K562 (cell line): Measurements from ENCODE around the gene FOCAD. TPM values are rescaled to one million over a fixed set of nuclear protein-coding genes. Genes with fewer than 3 reads are reported as not detected.

Experiments used
- ATAC-seq: fragments of 200-7000 bp; cut with Tn5 transposase; 3 replicates; pipeline ENCODE4 v1.9.1; 2020; ENCODE audit warnings: moderate library complexity
- BruUV-seq: library from RNA; stranded (reverse); fragments of 400-500 nt; replicated peaks from 2 replicates; lab custom pipeline; 2021; lab: Mats Ljungman, UMichigan
- CTCF ChIA-PET: fragments of 300-600 bp; formaldehyde crosslinking; extraction: SDS; loops from one replicate; lab custom pipeline; 2021; ENCODE audit warnings: low intra/inter-chr PET ratio; lab: Yijun Ruan, JAX
- POLR2A ChIA-PET: fragments of 300-600, 350-650 bp; sonication (Branson Sonifier 250); formaldehyde crosslinking; extraction: SDS; loops from one replicate; lab custom pipeline; 2021; ENCODE audit warnings: antibody characterized with exemption, inconsistent platforms; lab: Yijun Ruan, JAX
- DNase-seq, 4 experiments: peaks; one replicate each; pipeline versions ENCODE4 v3.0.0 to v3.0.0-alpha.2; 2011 to 2018; ENCODE audit warnings: low spot score in 3 of 4, mixed read lengths in 3 of 4; ENCODE audit errors: extremely low read depth in 1 of 4
- FAIRE-seq: peaks from 2 replicates; lab custom pipeline; 2011; peaks lifted over from hg19 to GRCh38; lab: Jason Lieb, UNC
- H2AFZ ChIP-seq: 2 replicates; pipeline ENCODE4 v1.6.0; 2011; ENCODE audit warnings: low read depth, low read length, control low read depth, inconsistent platforms
- H3K27ac ChIP-seq: fragments of 200-600 bp; 3 replicates; pipeline ENCODE4 v1.8.0; 2011; ENCODE audit warnings: low read depth, mild to moderate bottlenecking, control low read depth, inconsistent platforms, low read length, moderate library complexity, mixed read lengths; ENCODE audit errors: extremely low read depth
- H3K27me3 ChIP-seq, 2 experiments: fragments of 300-600 bp in 1 of 2; 2 replicates in 1 of 2; 3 replicates in 1 of 2; pipeline versions ENCODE4 v1.6.0 to v1.8.0; 2011; ENCODE audit warnings: inconsistent platforms in 2 of 2, low read length in 2 of 2, mild to moderate bottlenecking in 1 of 2, mixed read lengths in 1 of 2, moderate library complexity in 1 of 2; ENCODE audit not compliant: control insufficient read depth in 2 of 2, insufficient read depth in 2 of 2
- H3K36me3 ChIP-seq: fragments of 300-600 bp; 3 replicates; pipeline ENCODE4 v1.8.0; 2011; ENCODE audit warnings: mild to moderate bottlenecking, low read length, inconsistent platforms; ENCODE audit not compliant: control insufficient read depth, insufficient read depth
- H3K4me1 ChIP-seq, 2 experiments: fragments of 200-600 bp in 1 of 2; replicated peaks in 1 of 2; 2 replicates in 1 of 2; 3 replicates in 1 of 2; pipeline versions ENCODE4 v1.5.1 to v1.8.0; 2011; ENCODE audit warnings: inconsistent platforms in 2 of 2, low read length in 2 of 2, mild to moderate bottlenecking in 1 of 2, mixed read lengths in 1 of 2, moderate library complexity in 1 of 2; ENCODE audit not compliant: control insufficient read depth in 2 of 2, insufficient read depth in 2 of 2
- H3K4me2 ChIP-seq: 2 replicates; pipeline ENCODE4 v1.6.1; 2011; ENCODE audit warnings: low read length, control low read depth, inconsistent platforms, mixed read lengths; ENCODE audit not compliant: insufficient read depth
- H3K4me3 ChIP-seq: fragments of 200-600 bp; sonication (generic), shearing (Covaris generic); 2 replicates; pipeline ENCODE4 v1.5.1; 2016; ENCODE audit warnings: control low read depth, inconsistent platforms
- H3K79me2 ChIP-seq: fragments of 200-600 bp; 3 replicates; pipeline ENCODE4 v1.8.0; 2011; ENCODE audit warnings: low read length, inconsistent platforms; ENCODE audit not compliant: control insufficient read depth, insufficient read depth
- H3K9ac ChIP-seq, 2 experiments: 2 replicates each; pipeline versions ENCODE4 v1.6.0 to v1.6.1; 2011; ENCODE audit warnings: low read depth in 2 of 2, low read length in 2 of 2, control low read depth in 1 of 2, inconsistent platforms in 1 of 2, mild to moderate bottlenecking in 1 of 2, mixed read lengths in 1 of 2; ENCODE audit not compliant: insufficient read depth in 1 of 2
- H3K9me1 ChIP-seq: one replicate; pipeline ENCODE4 v1.6.0; 2011; ENCODE audit warnings: inconsistent platforms, mild to moderate bottlenecking, low read length, moderate library complexity; ENCODE audit not compliant: control insufficient read depth, insufficient read depth
- H3K9me3 ChIP-seq: replicated peaks from 2 replicates; pipeline ENCODE4 v1.5.1; 2011; ENCODE audit warnings: low read depth, low read length, inconsistent platforms; ENCODE audit not compliant: control insufficient read depth, insufficient read depth
- H4K20me1 ChIP-seq: replicated peaks from 2 replicates; pipeline ENCODE4 v1.6.1; 2011; ENCODE audit warnings: low read length, inconsistent platforms, mixed read lengths; ENCODE audit not compliant: control insufficient read depth, insufficient read depth
- CBX5 ChIP-seq: IDR thresholded peaks from 2 replicates; pipeline ENCODE4 v1.6.1; 2014; ENCODE audit warnings: low read depth, borderline replicate concordance
- CC2D1A ChIP-seq: fragments of 450-650 bp; IDR thresholded peaks from 2 replicates; pipeline ENCODE4 v1.6.1; 2017; ENCODE audit warnings: mild to moderate bottlenecking
- CHD1 ChIP-seq: fragments of 200-600 bp; sonication (generic); IDR thresholded peaks from one replicate; pipeline ENCODE4 v1.6.1; 2012; ENCODE audit warnings: mild to moderate bottlenecking, moderate library complexity, low read length, inconsistent platforms
- DEAF1 ChIP-seq: fragments of 450-650 bp; formaldehyde crosslinking; IDR thresholded peaks from 2 replicates; pipeline ENCODE4 v1.4.0; 2020; ENCODE audit warnings: mild to moderate bottlenecking, moderate library complexity
- ETV1 ChIP-seq: fragments of 450-650 bp; conservative IDR thresholded peaks from 2 replicates; pipeline ENCODE4 v1.6.1; 2016; ENCODE audit warnings: missing genetic modification characterization, control low read depth, low read depth, missing compliant biosample characterization
- HNRNPUL1 ChIP-seq: fragments of 200-400 bp; formaldehyde crosslinking; IDR thresholded peaks from 2 replicates; pipeline ENCODE4 v1.6.1; 2017; ENCODE audit warnings: low read length
- L3MBTL2 ChIP-seq: fragments of 450-650 bp; IDR thresholded peaks from 2 replicates; pipeline ENCODE4 v1.6.1; 2016; ENCODE audit warnings: mild to moderate bottlenecking, moderate library complexity
- MAFG ChIP-seq: fragments of 450-650 bp; conservative IDR thresholded peaks from 2 replicates; pipeline ENCODE4 v1.6.1; 2016; ENCODE audit warnings: missing genetic modification characterization, missing compliant biosample characterization
- NUFIP1 ChIP-seq: fragments of 450-650 bp; IDR thresholded peaks from 2 replicates; pipeline ENCODE4 v1.6.1; 2018; ENCODE audit not compliant: partially characterized antibody
- PATZ1 ChIP-seq: fragments of 250-450 bp; sonication (Bioruptor Pico); IDR thresholded peaks from 2 replicates; pipeline ENCODE4 v1.5.0; 2020; ENCODE audit warnings: mild to moderate bottlenecking, borderline replicate concordance
- SMARCB1 ChIP-seq: IDR thresholded peaks from 2 replicates; pipeline ENCODE4 v1.6.1; 2011; ENCODE audit warnings: improper control_type of control experiment, low read depth; ENCODE audit not compliant: insufficient read length
- SNAPC5 ChIP-seq: fragments of 250-450 bp; sonication (Bioruptor Pico); IDR thresholded peaks from 2 replicates; pipeline ENCODE4 v1.8.0; 2021; ENCODE audit warnings: moderate library complexity, mild to moderate bottlenecking, inconsistent platforms
- TEAD2 ChIP-seq: fragments of 450-650 bp; IDR thresholded peaks from 2 replicates; pipeline ENCODE4 v1.6.1; 2016; ENCODE audit warnings: missing genetic modification characterization, control low read depth, missing compliant biosample characterization
- ZC3H4 ChIP-seq: sonication (generic); formaldehyde crosslinking; IDR thresholded peaks from 2 replicates; pipeline ENCODE4 v1.9.0; 2021; ENCODE audit warnings: missing genetic modification reagents, borderline replicate concordance
- ZEB2 ChIP-seq: fragments of 450-650 bp; IDR thresholded peaks from 2 replicates; pipeline ENCODE4 v1.6.1; 2016
- ZNF184 ChIP-seq: sonication (generic); formaldehyde crosslinking; IDR thresholded peaks from 2 replicates; pipeline ENCODE4 v1.5.0; 2020; ENCODE audit warnings: missing genetic modification reagents
- ZNF41 ChIP-seq: fragments of 250-450 bp; sonication (Bioruptor Pico); conservative IDR thresholded peaks from 2 replicates; pipeline ENCODE4 v1.4.0; 2020; ENCODE audit warnings: mild to moderate bottlenecking
- ZNF57 ChIP-seq: fragments of 450-650 bp; formaldehyde crosslinking; IDR thresholded peaks from 2 replicates; pipeline ENCODE4 v1.4.0; 2020; ENCODE audit warnings: mild to moderate bottlenecking, moderate library complexity
- ZNF75A ChIP-seq: fragments of 450-650 bp; formaldehyde crosslinking; IDR thresholded peaks from 2 replicates; pipeline ENCODE4 v1.4.0; 2020; ENCODE audit warnings: mild to moderate bottlenecking
- ZNF77 ChIP-seq: fragments of 250-450 bp; sonication (Bioruptor Pico); IDR thresholded peaks from 2 replicates; pipeline ENCODE4 v1.5.0; 2020
- WGBS: fragments of 100-300 bp; shearing (Covaris generic); methylation state at CpG from one replicate; pipeline ENCODE4 v1.1.6; 2016; ENCODE audit warnings: low coverage, mixed read lengths; ENCODE audit not compliant: insufficient coverage; ENCODE audit errors: missing lambda C conversion rate; 5-methylcytosine and 5-hydroxymethylcytosine counted together
- in situ Hi-C: fragments of 300-500 bp; cut with MboI; formaldehyde crosslinking; loops from 4 replicates; pipeline ENCODE4 v1.15.0; 2018; ENCODE audit warnings: inconsistent platforms, mixed read lengths
- intact Hi-C: fragments of 100-400 bp; cut with micrococcal nuclease; formaldehyde crosslinking; loops from 2 replicates; pipeline ENCODE4 v1.14.2; 2022
- polyA plus RNA-seq, 8 experiments: library from polyadenylated mRNA; depleted of rRNA in 4 of 8; stranded (reverse) in 5 of 8; unstranded in 3 of 8; fragments of >200 nt; fragmentation: Nextera tagmentation in 2 of 8; fragmentation: Illumina TruSeq in 1 of 8; extraction: Ambion mirVana in 2 of 8; extraction: Trizol in 1 of 8; gene quantifications; 2 replicates each; pipeline versions ENCODE4 v1.2.1 to v1.2.3, GENCODE V29; 2011 to 2014; ENCODE audit warnings: inconsistent platforms in 1 of 8, missing spikeins in 1 of 8
- total RNA-seq, 7 experiments: library from RNA; depleted of rRNA in 6 of 7; stranded (reverse); fragments of >200 nt in 6 of 7; fragmentation: Illumina TruSeq in 2 of 7; extraction: Trizol in 2 of 7; gene quantifications; 2 replicates each; pipeline versions ENCODE4 v1.2.1 to v1.2.3, GENCODE V29; 2011 to 2021; ENCODE audit warnings: low replicate concordance in 1 of 7

The FOCAD gene
- total and polyA plus RNA-seq, 9 of the 15 experiments (the other 6 are each of a cell fraction or from before 2014, with no cell fraction given), result 0.13 to 2.4 (median 1.6) TPM

- H4K20me1 ChIP-seq, result no peaks in the 10 kb centered on the region
- no peak overlapping the region for H3K4me2 ChIP-seq
- intact Hi-C loops, result no loop called here
- no peaks in the 10 kb centered on the region for H3K27me3 ChIP-seq
- DNase-seq (no peak), ATAC-seq (no peak), FAIRE-seq (no peak)
- no peaks in the 10 kb centered on the region for H3K4me1 ChIP-seq
- BruUV-seq, result no TSS peak
- 57% methylated on average over 2 of the region's 2 CpGs for WGBS
- no peak overlapping the region for H3K4me3 ChIP-seq
- H3K9me3 ChIP-seq, result no peaks in the 10 kb centered on the region
- no peak overlapping the region for H3K27ac ChIP-seq
- ChIA-PET POLR2A (no interaction called here), CTCF (no interaction called here)
- in situ Hi-C loops, result no loop called here
- no peak overlapping the region for H3K9ac ChIP-seq
- TF ChIP-seq DEAF1 (CRISPR knock-in tag), result no peak
- no peak for TF ChIP-seq SNAPC5
- no peak for TF ChIP-seq CHD1
- no peak for TF ChIP-seq CBX5
- TF ChIP-seq MAFG (tag), result no peak
- no peak for TF ChIP-seq CC2D1A
- no peak for TF ChIP-seq HNRNPUL1
- no peak for TF ChIP-seq SMARCB1
- TF ChIP-seq ZNF75A, result no peak
- no peak for TF ChIP-seq ZC3H4 (CRISPR knock-in tag)
- TF ChIP-seq TEAD2, result no peak
- no peak for TF ChIP-seq ETV1 (tag)
- no peak for TF ChIP-seq PATZ1 (CRISPR knock-in tag)
- TF ChIP-seq ZNF184 (CRISPR knock-in tag), result no peak
- TF ChIP-seq ZNF41, result no peak
- TF ChIP-seq NUFIP1, result no peak
- no peak for TF ChIP-seq ZEB2
- no peak for TF ChIP-seq L3MBTL2
- no peak for TF ChIP-seq ZNF77 (CRISPR knock-in tag)
- no peak for TF ChIP-seq ZNF57
- no peak overlapping the region for H2AFZ ChIP-seq
- no peaks in the 10 kb centered on the region for H3K9me1 ChIP-seq
- no peaks in the 10 kb centered on the region for H3K36me3 ChIP-seq
- no peaks in the 10 kb centered on the region for H3K79me2 ChIP-seq
These were observed 42.1 kb downstream of the FOCAD start for GRCh38 chr9:20726144-20726543.
